Activated CD4-positive, alpha-beta T cell treated with anti-CD3 and anti-CD28 coated beads, Interleukin-2, amount 10 ng/mL, durations not matched to agents 7 days and 5 days (primary cell): ENCODE results near the gene TRABD2A. TPM values are rescaled to one million over a fixed set of nuclear protein-coding genes. Genes with fewer than 3 reads are reported as not detected.

Experiments
- CTCF ChIA-PET: fragments of 350-600 bp; sonication (Branson Sonifier 250); formaldehyde crosslinking; loops from one replicate; lab custom pipeline; 2021; ENCODE audit warnings: antibody characterized with exemption; lab: Charles Lee
- POLR2A ChIA-PET: fragments of 350-600 bp; sonication (Branson Sonifier 250); formaldehyde crosslinking; loops from one replicate; lab custom pipeline; 2021; ENCODE audit warnings: antibody characterized with exemption; lab: Charles Lee
- DNase-seq: peaks from one replicate; pipeline ENCODE4 v3.0.0-alpha.2; 2020
- H3K27ac Mint-ChIP-seq: one replicate; pipeline ENCODE4 v1.8.0; 2021; ENCODE audit warnings: mild to moderate bottlenecking, moderate library complexity, mixed read lengths
- H3K27me3 Mint-ChIP-seq: one replicate; pipeline ENCODE4 v1.8.0; 2021; ENCODE audit warnings: mixed read lengths
- H3K36me3 Mint-ChIP-seq: one replicate; pipeline ENCODE4 v1.8.0; 2021; ENCODE audit warnings: low read depth, mixed read lengths
- H3K4me1 Mint-ChIP-seq: one replicate; pipeline ENCODE4 v1.8.0; 2021; ENCODE audit warnings: mixed read lengths
- H3K4me3 Mint-ChIP-seq: one replicate; pipeline ENCODE4 v1.8.0; 2021; ENCODE audit warnings: mild to moderate bottlenecking, moderate library complexity, mixed read lengths
- H3K9me3 Mint-ChIP-seq: one replicate; pipeline ENCODE4 v1.8.0; 2021; ENCODE audit warnings: mixed read lengths
- total RNA-seq, 2 experiments: library from RNA; stranded (reverse); gene quantifications; one replicate each; pipeline ENCODE4 v1.2.3, GENCODE V29; 2021

TRABD2A gene
- total RNA-seq, 2 experiments from 2014 or later, result 70.2 to 74.6 TPM

DNA sequence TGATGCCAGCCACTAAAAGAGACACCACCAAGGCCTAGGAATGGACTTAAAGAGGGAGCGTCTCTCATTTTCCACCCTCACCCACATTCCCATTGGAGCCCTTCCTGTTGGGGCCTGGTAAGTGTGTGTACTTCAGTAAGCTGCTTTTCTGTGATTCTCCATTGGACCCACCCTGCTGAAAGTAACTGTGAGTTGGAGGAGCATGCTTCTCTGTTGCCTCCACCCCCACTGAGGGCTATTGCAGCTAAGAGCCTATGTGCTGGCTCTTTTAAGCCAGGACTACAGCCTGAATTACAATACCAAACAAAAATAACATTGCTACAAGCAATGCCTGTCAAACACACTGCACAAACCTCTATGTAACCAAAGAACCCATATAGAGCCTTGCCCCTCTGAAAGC, 81.1 kb downstream of the TRABD2A start:
- DNase-seq, result no peak
- CTCF ChIA-PET, result interaction anchor here (1.6 to 1.9 kb wide), 2 partner anchors 14 to 20 kb away, joined by 4 read pairs; no protein-coding TSS in a partner anchor
- H3K27ac Mint-ChIP-seq, result no peak overlapping the region
- no peaks in the 10 kb centered on the region for H3K27me3 Mint-ChIP-seq
- H3K9me3 Mint-ChIP-seq, result peaks cover 19% of the 10 kb centered on the region
- peaks cover 17% of the 10 kb centered on the region for H3K4me1 Mint-ChIP-seq
- POLR2A ChIA-PET, result no interaction called here
- no peak overlapping the region for H3K4me3 Mint-ChIP-seq
- H3K36me3 Mint-ChIP-seq, result peaks cover 8% of the 10 kb centered on the region

DNA sequence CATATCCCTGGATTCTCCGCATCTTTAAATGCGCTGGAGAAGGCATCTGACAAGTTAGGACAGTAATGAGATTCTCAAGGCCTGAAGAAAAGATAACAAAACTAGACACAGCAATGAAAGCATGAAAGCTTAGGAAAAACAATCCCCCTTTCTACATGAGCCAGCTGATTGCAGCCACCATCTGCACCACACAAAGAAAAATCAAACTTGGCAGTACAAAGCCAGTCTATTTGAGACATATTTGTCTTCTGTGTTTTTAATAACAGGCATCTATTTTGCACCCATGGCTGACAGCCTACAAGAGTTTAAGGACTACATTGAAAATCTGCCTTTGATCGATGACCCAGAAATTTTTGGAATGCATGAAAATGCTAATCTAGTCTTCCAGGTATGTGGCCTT, 83.6 kb downstream of the TRABD2A start:
- ChIA-PET CTCF (no interaction called here), POLR2A (no interaction called here)
- Mint-ChIP-seq H3K4me3 (no peak overlapping the region), H3K27me3 (no peaks in the 10 kb centered on the region), H3K36me3 (peaks cover 14% of the 10 kb centered on the region), H3K27ac (no peak overlapping the region), H3K4me1 (peaks cover 17% of the 10 kb centered on the region), H3K9me3 (peaks cover 20% of the 10 kb centered on the region)
- DNase-seq, result no peak

- CTCF ChIA-PET, result no interaction called here
- no peaks in the 10 kb centered on the region for H3K27me3 Mint-ChIP-seq
- peaks cover 13% of the 10 kb centered on the region for H3K4me1 Mint-ChIP-seq
- POLR2A ChIA-PET, result no interaction called here
- no peak overlapping the region for H3K27ac Mint-ChIP-seq
- no peak overlapping the region for H3K4me3 Mint-ChIP-seq
- no peak for DNase-seq
- peaks cover 20% of the 10 kb centered on the region for H3K9me3 Mint-ChIP-seq
- H3K36me3 Mint-ChIP-seq, result peaks cover 12% of the 10 kb centered on the region
Measured at GRCh38 chr2:84796798-84797197, 84.1 kb downstream of the TRABD2A start.

DNA sequence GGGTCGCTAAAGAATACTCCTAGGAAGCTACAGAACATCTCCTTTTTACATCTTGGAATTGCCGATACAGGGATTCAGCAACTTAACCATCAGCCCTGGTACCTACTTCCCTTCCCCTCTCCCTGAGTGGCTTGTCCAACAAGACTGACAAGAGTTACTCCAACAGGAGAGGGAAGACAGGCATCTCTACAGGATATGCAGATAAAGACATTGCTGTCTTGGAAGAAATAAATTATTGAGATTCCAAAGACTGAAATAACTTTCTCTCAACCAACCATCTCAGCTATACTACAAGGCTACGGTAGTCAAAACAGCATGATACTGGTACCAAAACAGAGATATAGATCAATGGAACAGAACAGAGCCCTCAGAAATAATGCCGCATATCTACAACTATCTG, 87.2 kb downstream of the TRABD2A start:
- H3K9me3 Mint-ChIP-seq, result peaks cover 20% of the 10 kb centered on the region
- no peak overlapping the region for H3K27ac Mint-ChIP-seq
- ChIA-PET CTCF (no interaction called here), POLR2A (no interaction called here)
- no peak overlapping the region for H3K4me3 Mint-ChIP-seq
- DNase-seq, result no peak
- H3K27me3 Mint-ChIP-seq, result no peaks in the 10 kb centered on the region
- H3K36me3 Mint-ChIP-seq, result peaks cover 11% of the 10 kb centered on the region
- no peaks in the 10 kb centered on the region for H3K4me1 Mint-ChIP-seq

- ChIA-PET CTCF (no interaction called here), POLR2A (no interaction called here)
- DNase-seq, result no peak
- H3K36me3 Mint-ChIP-seq, result peaks cover 11% of the 10 kb centered on the region
- H3K27me3 Mint-ChIP-seq, result no peaks in the 10 kb centered on the region
- no peak overlapping the region for H3K27ac Mint-ChIP-seq
- H3K4me1 Mint-ChIP-seq, result no peaks in the 10 kb centered on the region
- no peak overlapping the region for H3K4me3 Mint-ChIP-seq
- H3K9me3 Mint-ChIP-seq, result peaks cover 20% of the 10 kb centered on the region
Measured at GRCh38 chr2:84792856-84793522, 87.9 kb downstream of the TRABD2A start.

GRCh38 chr2:84788498-84788897, 92.4 kb downstream of the TRABD2A start:
- Mint-ChIP-seq H3K27ac (no peak overlapping the region), H3K4me1 (peaks cover 21% of the 10 kb centered on the region), H3K27me3 (no peaks in the 10 kb centered on the region), H3K4me3 (no peak overlapping the region), H3K36me3 (peaks cover 23% of the 10 kb centered on the region), H3K9me3 (peaks cover 27% of the 10 kb centered on the region)
- ChIA-PET CTCF (interaction anchor here (1.5 kb wide), 1 partner anchor 137 kb away, joined by 4 read pairs; no protein-coding TSS in a partner anchor), POLR2A (no interaction called here)
- no peak for DNase-seq

- POLR2A ChIA-PET, result no interaction called here
- Mint-ChIP-seq H3K27me3 (no peaks in the 10 kb centered on the region), H3K4me3 (no peak overlapping the region), H3K9me3 (peaks cover 25% of the 10 kb centered on the region), H3K36me3 (peaks cover 22% of the 10 kb centered on the region), H3K27ac (no peak overlapping the region), H3K4me1 (peaks cover 26% of the 10 kb centered on the region)
- CTCF ChIA-PET, result interaction anchor here (1.5 kb wide), 1 partner anchor 138 kb away, joined by 4 read pairs; no protein-coding TSS in a partner anchor
- no peak for DNase-seq
Measured at GRCh38 chr2:84788027-84788426, 92.9 kb downstream of the TRABD2A start.

- ChIA-PET POLR2A (interaction anchor here (0.6 kb wide), 1 partner anchor 38 kb away, joined by 3 read pairs; no protein-coding TSS in a partner anchor), CTCF (no interaction called here)
- Mint-ChIP-seq H3K36me3 (peaks cover 15% of the 10 kb centered on the region), H3K4me3 (no peak overlapping the region), H3K4me1 (peaks cover 39% of the 10 kb centered on the region), H3K27ac (no peak overlapping the region), H3K27me3 (no peaks in the 10 kb centered on the region), H3K9me3 (peaks cover 13% of the 10 kb centered on the region)
- no peak for DNase-seq
Measured at GRCh38 chr2:84786601-84787000, 94.3 kb downstream of the TRABD2A start.

GRCh38 chr2:84785950-84786349, 94.9 kb downstream of the TRABD2A start:
- Mint-ChIP-seq H3K36me3 (peaks cover 13% of the 10 kb centered on the region), H3K9me3 (peaks cover 15% of the 10 kb centered on the region), H3K27ac (no peak overlapping the region), H3K27me3 (no peaks in the 10 kb centered on the region), H3K4me3 (no peak overlapping the region), H3K4me1 (peaks cover 46% of the 10 kb centered on the region)
- POLR2A ChIA-PET, result interaction anchor here (0.6 kb wide), 1 partner anchor 38 kb away, joined by 3 read pairs; no protein-coding TSS in a partner anchor
- CTCF ChIA-PET, result interaction anchor here (1.0 kb wide), 1 partner anchor 14 kb away, joined by 4 read pairs; no protein-coding TSS in a partner anchor
- DNase-seq, result no peak

- CTCF ChIA-PET, result interaction anchor here (1.1 to 1.6 kb wide), 3 partner anchors 14 to 143 kb away, joined by 3 to 5 read pairs (median 4); no protein-coding TSS in a partner anchor
- H3K36me3 Mint-ChIP-seq, result peaks cover 24% of the 10 kb centered on the region
- peaks cover 76% of the 10 kb centered on the region for H3K4me1 Mint-ChIP-seq
- DNase-seq, result peak; percentile 68
- H3K27me3 Mint-ChIP-seq, result no peaks in the 10 kb centered on the region
- peaks cover 31% of the 10 kb centered on the region for H3K9me3 Mint-ChIP-seq
- POLR2A ChIA-PET, result no interaction called here
- H3K27ac Mint-ChIP-seq, result peak overlapping the region; percentile 96
- peak overlapping the region; percentile 65 for H3K4me3 Mint-ChIP-seq
Measured at GRCh38 chr2:84782717-84783442, 98.0 kb downstream of the TRABD2A start.

DNA sequence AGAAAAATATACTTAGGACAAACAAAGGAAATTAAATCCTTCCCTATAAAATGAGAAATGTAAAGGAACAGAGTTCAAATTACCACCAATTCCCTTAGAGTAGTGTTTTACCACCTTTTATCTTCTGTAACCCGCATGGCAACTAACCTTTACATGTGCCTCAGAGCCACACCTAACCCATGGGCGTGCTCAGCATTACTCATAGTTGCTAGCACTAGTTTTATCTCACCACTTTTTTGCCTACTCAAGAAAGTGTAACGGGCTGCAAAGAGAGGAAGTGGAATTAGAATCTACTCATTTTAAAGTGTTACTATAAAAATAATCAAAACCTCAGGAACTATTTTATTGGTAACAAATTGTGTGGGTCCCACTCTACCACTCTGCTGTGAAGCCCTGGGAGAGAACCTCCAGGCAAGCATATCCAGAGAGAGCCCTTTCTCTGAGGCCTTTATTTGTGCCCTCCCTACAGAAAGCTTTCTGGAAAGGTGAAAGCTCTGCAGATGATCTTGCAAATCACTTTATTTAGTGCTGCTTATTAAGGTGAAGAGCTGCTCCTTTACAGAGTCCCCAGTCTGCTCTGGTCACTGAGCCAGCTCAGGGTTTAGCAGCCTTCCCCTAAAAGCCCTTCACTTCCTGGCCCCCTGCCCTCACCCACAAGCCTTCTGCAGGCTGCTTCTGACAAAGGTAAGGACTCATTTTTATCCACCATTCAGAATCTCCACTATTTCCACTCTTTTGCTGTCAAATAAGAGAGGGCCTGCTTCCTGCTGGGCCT, 98.8 kb downstream of the TRABD2A start:
- H3K27ac Mint-ChIP-seq, result peak overlapping the region; percentile 96
- no peaks in the 10 kb centered on the region for H3K27me3 Mint-ChIP-seq
- ChIA-PET CTCF (interaction anchor here (1.4 to 1.6 kb wide), 2 partner anchors 13 to 144 kb away, joined by 4 to 5 read pairs; no protein-coding TSS in a partner anchor), POLR2A (no interaction called here)
- DNase-seq, result peak; percentile 76
- H3K4me3 Mint-ChIP-seq, result peak overlapping the region; percentile 65
- peaks cover 34% of the 10 kb centered on the region for H3K9me3 Mint-ChIP-seq
- peaks cover 24% of the 10 kb centered on the region for H3K36me3 Mint-ChIP-seq
- H3K4me1 Mint-ChIP-seq, result peaks cover 77% of the 10 kb centered on the region

DNA sequence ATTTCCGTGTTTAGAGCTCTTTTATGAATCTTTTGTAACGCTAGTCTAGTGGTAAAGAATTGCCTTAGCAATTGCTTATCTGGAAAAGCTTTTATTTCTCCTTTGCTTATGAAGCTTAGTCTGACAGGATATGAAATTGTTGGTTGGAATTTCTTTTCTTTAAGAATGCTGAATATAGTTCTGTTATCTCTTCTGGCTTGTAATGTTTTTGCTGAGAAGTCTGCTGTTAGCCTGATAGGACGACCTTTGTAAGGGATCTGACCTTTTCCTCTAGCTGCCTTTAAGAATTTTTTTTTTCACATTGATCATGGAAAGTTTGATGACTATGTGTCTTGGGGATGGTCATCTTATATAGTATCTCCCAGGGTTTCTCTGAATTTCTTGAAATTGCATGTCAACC, 101.1 kb downstream of the TRABD2A start:
- peaks cover 51% of the 10 kb centered on the region for H3K9me3 Mint-ChIP-seq
- H3K4me3 Mint-ChIP-seq, result no peak overlapping the region

More for the DNA sequence above, 101.1 kb downstream of the TRABD2A start:
- Mint-ChIP-seq H3K27ac (peak overlapping the region; percentile 79), H3K36me3 (peaks cover 35% of the 10 kb centered on the region), H3K4me1 (peaks cover 71% of the 10 kb centered on the region), H3K27me3 (no peaks in the 10 kb centered on the region)
- ChIA-PET POLR2A (no interaction called here), CTCF (interaction anchor here (0.8 to 1.6 kb wide), 2 partner anchors 19 to 34 kb away, joined by 3 to 4 read pairs; no protein-coding TSS in a partner anchor)
- DNase-seq, result no peak
